Neural crest cell (in vitro differentiated cells): Measurements from ENCODE around the gene MAL. TPM values are rescaled to one million over a fixed set of nuclear protein-coding genes. Genes with fewer than 3 reads are reported as not detected.

Source experiments
- DNase-seq: peaks from one replicate; pipeline ENCODE4 v3.0.0; 2021; ENCODE audit warnings: low read depth, mixed read lengths, low spot score
- H3K27ac Mint-ChIP-seq: one replicate; pipeline ENCODE4 v1.8.0; 2021; ENCODE audit warnings: mild to moderate bottlenecking, mixed read lengths; ENCODE audit not compliant: unreplicated experiment
- H3K27me3 Mint-ChIP-seq: 2 replicates; pipeline ENCODE4 v1.8.0; 2021; ENCODE audit warnings: low read depth, mild to moderate bottlenecking, mixed read lengths
- H3K36me3 Mint-ChIP-seq: 2 replicates; pipeline ENCODE4 v1.8.0; 2021; ENCODE audit warnings: low read depth, mild to moderate bottlenecking, mixed read lengths
- H3K4me1 Mint-ChIP-seq: 2 replicates; pipeline ENCODE4 v1.8.0; 2021; ENCODE audit warnings: mixed read lengths
- H3K4me3 Mint-ChIP-seq: one replicate; pipeline ENCODE4 v1.8.0; 2021; ENCODE audit warnings: mild to moderate bottlenecking, mixed read lengths
- H3K9me3 Mint-ChIP-seq: 2 replicates; pipeline ENCODE4 v1.8.0; 2021; ENCODE audit warnings: mixed read lengths
- CTCF ChIP-seq: fragments of 200-600 bp; sonication (generic); conservative IDR thresholded peaks from 2 replicates; pipeline ENCODE4 v1.5.0; 2021; ENCODE audit warnings: antibody characterized with exemption, mild to moderate bottlenecking
- total RNA-seq: library from RNA; stranded (reverse); gene quantifications from 2 replicates; pipeline ENCODE4 v1.2.1, GENCODE V29; 2021

MAL gene
- total RNA-seq, 1 donor from 2014 or later = 0.65 TPM

- Mint-ChIP-seq H3K27ac (no peak overlapping the region), H3K9me3 (no peaks in the 10 kb centered on the region), H3K27me3 (peaks cover 27% of the 10 kb centered on the region), H3K36me3 (no peaks in the 10 kb centered on the region), H3K4me1 (peaks cover 52% of the 10 kb centered on the region), H3K4me3 (no peak overlapping the region)
- TF ChIP-seq CTCF = no peak
- no peak for DNase-seq
Observed at GRCh38 chr2:95055262-95055661, 29.8 kb downstream of the MAL start.

- H3K36me3 Mint-ChIP-seq = no peaks in the 10 kb centered on the region
Observed at GRCh38 chr2:95056044-95056443, 30.5 kb downstream of the MAL start.

GRCh38 chr2:95056461-95057459 is 31.3 kb downstream of the MAL start:
- Mint-ChIP-seq H3K27ac (peak overlapping the region; percentile 94), H3K9me3 (no peaks in the 10 kb centered on the region), H3K4me3 (peak overlapping the region; percentile 82), H3K27me3 (peaks cover 24% of the 10 kb centered on the region), H3K4me1 (peaks cover 60% of the 10 kb centered on the region), H3K36me3 (no peaks in the 10 kb centered on the region)
- no peak for TF ChIP-seq CTCF
- no peak for DNase-seq

More at GRCh38 chr2:95056044-95056443, 30.5 kb downstream of the MAL start:
- DNase-seq = no peak
- Mint-ChIP-seq H3K9me3 (no peaks in the 10 kb centered on the region), H3K27me3 (peaks cover 27% of the 10 kb centered on the region), H3K27ac (no peak overlapping the region), H3K4me3 (no peak overlapping the region), H3K4me1 (peaks cover 60% of the 10 kb centered on the region)
- TF ChIP-seq CTCF = no peak

GRCh38 chr2:95057535-95058370 is 32.2 kb downstream of the MAL start:
- no peaks in the 10 kb centered on the region for H3K9me3 Mint-ChIP-seq
- no peaks in the 10 kb centered on the region for H3K36me3 Mint-ChIP-seq
- H3K4me1 Mint-ChIP-seq = peaks cover 69% of the 10 kb centered on the region
- peak overlapping the region; percentile 94 for H3K27ac Mint-ChIP-seq
- no peak for TF ChIP-seq CTCF
- H3K4me3 Mint-ChIP-seq = peak overlapping the region; percentile 82
- H3K27me3 Mint-ChIP-seq = peaks cover 24% of the 10 kb centered on the region
- DNase-seq = peak; percentile 51

GRCh38 chr2:95058466-95058988 is 33.0 kb downstream of the MAL start:
- no peaks in the 10 kb centered on the region for H3K9me3 Mint-ChIP-seq
- DNase-seq = no peak
- H3K27ac Mint-ChIP-seq = peak overlapping the region; percentile 87
- H3K4me1 Mint-ChIP-seq = peaks cover 74% of the 10 kb centered on the region
- peaks cover 24% of the 10 kb centered on the region for H3K27me3 Mint-ChIP-seq
- H3K4me3 Mint-ChIP-seq = peak overlapping the region; percentile 31
- no peaks in the 10 kb centered on the region for H3K36me3 Mint-ChIP-seq
- no peak for TF ChIP-seq CTCF
